Measurements from ENCODE around the gene APBB3. TPM values are rescaled to one million over a fixed set of nuclear protein-coding genes. Genes with fewer than 3 reads are reported as not detected.

APBB3 gene
- total RNA-seq, 2 experiments from 2014 or later, result 24.9 TPM

GRCh38 chr5:140570058-140570457 is 5.7 kb upstream of the APBB3 start:
- no peak for ATAC-seq
- H3K4me3 Mint-ChIP-seq, result no peak overlapping the region
- no peaks in the 10 kb centered on the region for H3K9me3 Mint-ChIP-seq

DNA sequence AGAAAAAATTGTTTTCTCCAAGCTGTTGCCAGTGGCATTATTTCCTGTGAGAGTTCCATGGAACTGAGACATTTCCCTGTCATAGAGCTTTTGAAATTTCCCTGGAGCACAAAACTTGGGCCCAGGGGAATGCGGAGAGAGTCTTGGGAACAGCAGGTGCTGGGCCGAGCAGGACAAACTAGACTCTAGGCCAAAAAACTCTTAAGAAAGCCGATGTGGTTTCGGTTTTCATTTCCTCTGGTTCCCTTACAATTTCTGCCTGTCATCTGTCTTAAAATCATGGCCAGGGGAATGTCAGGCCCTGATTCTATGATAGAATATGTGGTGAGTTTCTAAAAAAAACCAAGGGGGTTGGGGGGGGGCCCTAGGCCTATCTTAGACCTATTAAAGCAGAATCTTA is 4.8 kb upstream of the APBB3 start:
- Mint-ChIP-seq H3K36me3 (ENCODE audit: low read depth) (peaks cover 34% of the 10 kb centered on the region), H3K4me3 (peak overlapping the region; percentile 54), H3K27me3 (no peaks in the 10 kb centered on the region), H3K4me1 (ENCODE audit: low read depth) (peaks cover 44% of the 10 kb centered on the region), H3K9me3 (no peaks in the 10 kb centered on the region), H3K27ac (peak overlapping the region; percentile 92)
- ChIA-PET CTCF (interaction anchor here (1.0 to 1.7 kb wide), 7 partner anchors 66 to 210 kb away, joined by 3 to 7 read pairs (median 3); no protein-coding TSS in a partner anchor), POLR2A (interaction anchor here (0.6 to 1.2 kb wide), 6 partner anchors 12 to 404 kb away, joined by 3 to 4 read pairs (median 3); partner anchors contain the start of gene SRA1)
- TF ChIP-seq, protein P1, sequence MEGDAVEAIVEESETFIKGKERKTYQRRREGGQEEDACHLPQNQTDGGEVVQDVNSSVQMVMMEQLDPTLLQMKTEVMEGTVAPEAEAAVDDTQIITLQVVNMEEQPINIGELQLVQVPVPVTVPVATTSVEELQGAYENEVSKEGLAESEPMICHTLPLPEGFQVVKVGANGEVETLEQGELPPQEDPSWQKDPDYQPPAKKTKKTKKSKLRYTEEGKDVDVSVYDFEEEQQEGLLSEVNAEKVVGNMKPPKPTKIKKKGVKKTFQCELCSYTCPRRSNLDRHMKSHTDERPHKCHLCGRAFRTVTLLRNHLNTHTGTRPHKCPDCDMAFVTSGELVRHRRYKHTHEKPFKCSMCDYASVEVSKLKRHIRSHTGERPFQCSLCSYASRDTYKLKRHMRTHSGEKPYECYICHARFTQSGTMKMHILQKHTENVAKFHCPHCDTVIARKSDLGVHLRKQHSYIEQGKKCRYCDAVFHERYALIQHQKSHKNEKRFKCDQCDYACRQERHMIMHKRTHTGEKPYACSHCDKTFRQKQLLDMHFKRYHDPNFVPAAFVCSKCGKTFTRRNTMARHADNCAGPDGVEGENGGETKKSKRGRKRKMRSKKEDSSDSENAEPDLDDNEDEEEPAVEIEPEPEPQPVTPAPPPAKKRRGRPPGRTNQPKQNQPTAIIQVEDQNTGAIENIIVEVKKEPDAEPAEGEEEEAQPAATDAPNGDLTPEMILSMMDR (IDR thresholded peaks at IDR 0.05), result no peak
- no peak for DNase-seq
- ATAC-seq, result no peak
- intact Hi-C loops (cut with micrococcal nuclease), result loop anchor here (10.0 kb wide), 1 partner anchor 136 kb away; the partner anchor contains the start of gene ZMAT2

More at GRCh38 chr5:140570058-140570457, 5.7 kb upstream of the APBB3 start:
- intact Hi-C loops (cut with micrococcal nuclease), result no loop called here
- Mint-ChIP-seq H3K36me3 (ENCODE audit: low read depth) (peaks cover 34% of the 10 kb centered on the region), H3K27ac (peak overlapping the region; percentile 92), H3K4me1 (ENCODE audit: low read depth) (peaks cover 44% of the 10 kb centered on the region), H3K27me3 (no peaks in the 10 kb centered on the region)
- POLR2A ChIA-PET, result interaction anchor here (0.6 to 1.2 kb wide), 7 partner anchors 13 to 405 kb away, joined by 3 to 4 read pairs (median 3); partner anchors contain the start of gene SRA1
- DNase-seq, result no peak
- CTCF ChIA-PET, result interaction anchor here (0.8 to 1.7 kb wide), 6 partner anchors 63 to 177 kb away, joined by 3 to 7 read pairs (median 3); partner anchors contain the start of genes CD14 and TMCO6
- TF ChIP-seq, protein P1 (IDR thresholded peaks at IDR 0.05), result no peak

DNA sequence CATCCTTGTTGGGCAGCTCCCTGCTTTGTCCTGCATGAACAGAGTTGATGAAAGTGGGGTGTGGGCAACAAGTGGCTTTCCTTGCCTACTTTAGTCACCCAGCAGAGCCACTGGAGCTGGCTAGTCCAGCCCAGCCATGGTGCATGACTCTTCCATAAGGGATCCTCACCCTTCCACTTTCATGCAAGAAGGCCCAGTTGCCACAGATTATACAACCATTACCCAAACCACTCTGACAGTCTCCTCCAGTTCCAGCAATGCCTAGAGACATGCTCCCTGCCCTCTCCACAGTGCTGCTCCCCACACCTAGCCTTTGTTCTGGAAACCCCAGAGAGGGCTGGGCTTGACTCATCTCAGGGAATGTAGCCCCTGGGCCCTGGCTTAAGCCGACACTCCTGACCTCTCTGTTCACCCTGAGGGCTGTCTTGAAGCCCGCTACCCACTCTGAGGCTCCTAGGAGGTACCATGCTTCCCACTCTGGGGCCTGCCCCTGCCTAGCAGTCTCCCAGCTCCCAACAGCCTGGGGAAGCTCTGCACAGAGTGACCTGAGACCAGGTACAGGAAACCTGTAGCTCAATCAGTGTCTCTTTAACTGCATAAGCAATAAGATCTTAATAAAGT is 4.2 kb upstream of the APBB3 start:
- POLR2A ChIA-PET, result interaction anchor here (0.6 to 1.1 kb wide), 3 partner anchors 16 to 404 kb away, joined by 3 read pairs; no protein-coding TSS in a partner anchor
- ATAC-seq (no peak), DNase-seq (no peak)
- intact Hi-C loops (cut with micrococcal nuclease), result loop anchor here (10.0 kb wide), 1 partner anchor 136 kb away; the partner anchor contains the start of gene ZMAT2
- peaks cover 49% of the 10 kb centered on the region for H3K4me1 Mint-ChIP-seq (ENCODE audit: low read depth)
- CTCF ChIA-PET, result interaction anchor here (1.0 to 1.7 kb wide), 4 partner anchors 66 to 210 kb away, joined by 3 to 7 read pairs (median 4); no protein-coding TSS in a partner anchor
- TF ChIP-seq, protein P1 (IDR thresholded peaks at IDR 0.05), result no peak
- no peaks in the 10 kb centered on the region for H3K9me3 Mint-ChIP-seq
- no peaks in the 10 kb centered on the region for H3K27me3 Mint-ChIP-seq
- peak overlapping the region; percentile 92 for H3K27ac Mint-ChIP-seq
- H3K36me3 Mint-ChIP-seq (ENCODE audit: low read depth), result peaks cover 34% of the 10 kb centered on the region
- no peak overlapping the region for H3K4me3 Mint-ChIP-seq

DNA sequence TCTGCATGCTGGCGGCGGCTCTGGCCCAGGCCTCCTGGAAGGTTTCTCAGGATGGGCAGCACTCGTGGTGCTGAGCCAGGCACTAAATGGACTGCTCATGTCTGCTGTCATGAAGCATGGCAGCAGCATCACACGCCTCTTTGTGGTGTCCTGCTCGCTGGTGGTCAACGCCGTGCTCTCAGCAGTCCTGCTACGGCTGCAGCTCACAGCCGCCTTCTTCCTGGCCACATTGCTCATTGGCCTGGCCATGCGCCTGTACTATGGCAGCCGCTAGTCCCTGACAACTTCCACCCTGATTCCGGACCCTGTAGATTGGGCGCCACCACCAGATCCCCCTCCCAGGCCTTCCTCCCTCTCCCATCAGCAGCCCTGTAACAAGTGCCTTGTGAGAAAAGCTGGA is 3.5 kb upstream of the APBB3 start:
- TF ChIP-seq, protein P1 (IDR thresholded peaks at IDR 0.05), result no peak
- Mint-ChIP-seq H3K27me3 (no peaks in the 10 kb centered on the region), H3K9me3 (no peaks in the 10 kb centered on the region), H3K36me3 (ENCODE audit: low read depth) (peaks cover 34% of the 10 kb centered on the region), H3K27ac (peak overlapping the region; percentile 43), H3K4me1 (ENCODE audit: low read depth) (peaks cover 53% of the 10 kb centered on the region), H3K4me3 (no peak overlapping the region)
- ChIA-PET CTCF (no interaction called here), POLR2A (interaction anchor here (1.1 to 1.4 kb wide), 2 partner anchors 9 to 65 kb away, joined by 3 to 6 read pairs; no protein-coding TSS in a partner anchor)
- DNase-seq (no peak), ATAC-seq (no peak)
- intact Hi-C loops (cut with micrococcal nuclease), result loop anchor here (10.0 kb wide), 1 partner anchor 137 kb away; the partner anchor contains the start of gene ZMAT2
